Gastrocnemius medialis (tissue), 4 donors: ENCODE measurements around the gene UGT1A3.

ENCODE experiments used
- POLR2A ChIP-seq, 2 donors: fragments of 450-650 bp; IDR thresholded peaks; one replicate each; pipeline ENCODE4 v1.6.1; 2017; ENCODE audit warnings: antibody characterized with exemption in 2 of 2, mild to moderate bottlenecking in 2 of 2, moderate library complexity in 2 of 2
- TF ChIP-seq, protein P1 (sequence below), 5 experiments: fragments of 450-650 bp in 3 of 5; fragments of 200-600 bp in 2 of 5; sonication (generic) in 2 of 5; IDR thresholded peaks in 4 of 5; conservative IDR thresholded peaks in 1 of 5; 1 replicate in 4 of 5; 2 replicates in 1 of 5; pipeline ENCODE4 v1.5.1; 2016 to 2019; ENCODE audit warnings: antibody characterized with exemption in 5 of 5, mild to moderate bottlenecking in 3 of 5, moderate library complexity in 3 of 5

DNA sequence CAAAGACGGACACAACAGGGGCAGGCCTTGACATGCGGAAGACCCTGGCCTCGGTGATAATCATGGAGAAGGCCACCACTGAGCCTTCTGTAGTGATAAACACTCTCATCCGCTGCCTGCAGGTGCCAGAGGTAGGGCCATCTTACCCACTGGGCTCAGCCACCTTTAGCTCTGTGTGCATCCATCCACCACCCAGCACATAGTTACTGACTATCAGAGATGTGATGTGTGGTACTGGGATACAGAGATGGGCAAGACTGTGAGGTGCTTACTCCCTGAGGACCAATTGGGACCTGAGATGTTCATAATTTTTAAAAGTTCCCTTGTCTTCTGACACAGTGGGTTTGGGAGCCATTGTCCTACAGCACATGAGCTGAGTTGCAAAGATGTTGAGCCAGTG is 50.9 kb downstream of the UGT1A3 start:
- TF ChIP-seq, protein P1, sequence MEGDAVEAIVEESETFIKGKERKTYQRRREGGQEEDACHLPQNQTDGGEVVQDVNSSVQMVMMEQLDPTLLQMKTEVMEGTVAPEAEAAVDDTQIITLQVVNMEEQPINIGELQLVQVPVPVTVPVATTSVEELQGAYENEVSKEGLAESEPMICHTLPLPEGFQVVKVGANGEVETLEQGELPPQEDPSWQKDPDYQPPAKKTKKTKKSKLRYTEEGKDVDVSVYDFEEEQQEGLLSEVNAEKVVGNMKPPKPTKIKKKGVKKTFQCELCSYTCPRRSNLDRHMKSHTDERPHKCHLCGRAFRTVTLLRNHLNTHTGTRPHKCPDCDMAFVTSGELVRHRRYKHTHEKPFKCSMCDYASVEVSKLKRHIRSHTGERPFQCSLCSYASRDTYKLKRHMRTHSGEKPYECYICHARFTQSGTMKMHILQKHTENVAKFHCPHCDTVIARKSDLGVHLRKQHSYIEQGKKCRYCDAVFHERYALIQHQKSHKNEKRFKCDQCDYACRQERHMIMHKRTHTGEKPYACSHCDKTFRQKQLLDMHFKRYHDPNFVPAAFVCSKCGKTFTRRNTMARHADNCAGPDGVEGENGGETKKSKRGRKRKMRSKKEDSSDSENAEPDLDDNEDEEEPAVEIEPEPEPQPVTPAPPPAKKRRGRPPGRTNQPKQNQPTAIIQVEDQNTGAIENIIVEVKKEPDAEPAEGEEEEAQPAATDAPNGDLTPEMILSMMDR (IDR thresholded peaks at IDR 0.05 in 4 of 5, conservative IDR thresholded peaks at IDR 0.05 in 1 of 5) = no peak
- no peak for TF ChIP-seq POLR2A (IDR thresholded peaks at IDR 0.05)
